Measurements from ENCODE around the gene ZMAT5.
"Not testable (repeated sequence)": the region's sequence is repeated elsewhere in the genome, so short reads cannot be mapped to it uniquely, and the experiment has no call there.

Gene ZMAT5

DNA sequence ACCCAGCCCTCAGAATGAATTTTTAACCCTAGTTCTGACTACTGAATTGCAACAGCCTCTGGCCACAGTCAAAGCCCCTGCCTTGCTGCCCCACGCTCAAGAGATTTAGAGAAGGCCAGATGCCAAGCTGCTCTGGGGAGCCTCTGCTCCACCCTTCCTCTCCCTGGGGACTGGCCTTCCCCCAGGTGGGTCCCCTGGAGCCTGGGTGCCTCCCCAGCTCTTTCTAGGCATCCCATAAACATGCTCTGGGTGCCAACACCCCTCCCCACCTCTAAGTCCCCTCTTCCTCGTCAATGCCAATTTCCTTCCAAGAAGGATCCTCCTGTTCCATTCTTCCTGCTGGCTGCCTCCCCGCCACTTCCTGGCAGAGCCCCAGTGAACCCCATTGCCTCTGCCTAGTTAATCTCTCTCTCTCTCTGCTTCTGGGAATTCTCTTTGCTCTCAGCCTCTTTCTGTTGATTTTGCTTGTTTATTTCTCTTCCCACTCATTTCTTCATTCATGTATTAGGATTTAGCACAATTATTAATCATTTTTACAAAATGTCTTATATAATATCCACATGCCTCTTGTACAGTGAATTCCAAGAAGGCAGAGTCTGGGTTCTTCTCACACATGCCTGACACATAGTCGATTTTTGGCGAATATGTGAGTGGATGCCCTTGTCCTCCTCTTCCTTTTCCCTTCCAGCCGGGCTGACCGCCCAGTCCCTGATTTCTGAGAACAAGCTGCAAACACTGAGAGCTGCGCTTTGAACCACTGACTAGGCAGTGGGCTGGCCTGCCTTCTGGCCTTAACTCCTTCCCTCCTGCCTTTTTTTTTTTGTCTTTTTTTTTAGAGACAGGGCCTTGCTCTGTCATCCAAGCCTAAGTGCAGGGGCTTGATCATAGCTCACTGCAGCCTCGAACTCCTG lies 17.9 kb upstream of the ZMAT5 start:
- peak in 1 of 2 experiments; percentile 7 for DNase-seq

DNA sequence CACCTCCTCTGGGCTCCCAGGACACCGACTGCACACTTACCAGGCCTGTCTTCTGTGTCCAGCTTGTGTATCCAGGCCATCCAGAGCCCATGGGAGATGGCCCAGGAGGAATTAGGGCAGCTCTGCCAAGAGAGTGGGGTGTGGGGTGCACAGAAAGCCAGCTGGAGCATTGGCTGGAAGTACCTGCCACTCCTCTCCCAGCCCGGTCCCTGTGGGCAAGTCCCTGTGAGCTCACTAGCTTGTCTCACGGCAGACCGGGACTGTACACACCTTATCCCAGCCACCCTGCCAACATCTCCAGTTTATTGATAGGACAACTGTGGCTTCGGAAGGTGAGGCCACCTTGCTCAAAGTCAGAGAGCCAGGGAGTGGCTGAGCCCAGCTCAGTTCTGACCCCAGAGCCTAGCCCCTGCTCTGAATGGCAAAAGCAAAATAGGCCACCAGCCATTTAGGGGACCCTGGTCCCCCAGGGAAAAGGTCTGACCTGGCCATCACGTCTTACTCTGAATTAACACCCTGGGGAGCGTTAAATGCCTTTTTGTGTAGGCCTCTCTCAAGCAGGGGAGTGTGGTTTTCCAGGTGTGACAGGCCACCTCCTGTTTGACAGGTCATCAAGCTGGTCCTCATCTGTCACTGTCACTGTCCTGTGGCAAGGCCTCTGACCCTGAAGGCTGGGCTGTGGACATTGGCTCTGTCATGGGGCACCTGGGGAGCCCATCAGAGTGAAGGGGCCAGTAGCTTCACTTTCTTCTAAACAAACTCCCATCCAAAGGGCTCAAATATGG lies 15.4 kb upstream of the ZMAT5 start:
- DNase-seq = no peak

DNA sequence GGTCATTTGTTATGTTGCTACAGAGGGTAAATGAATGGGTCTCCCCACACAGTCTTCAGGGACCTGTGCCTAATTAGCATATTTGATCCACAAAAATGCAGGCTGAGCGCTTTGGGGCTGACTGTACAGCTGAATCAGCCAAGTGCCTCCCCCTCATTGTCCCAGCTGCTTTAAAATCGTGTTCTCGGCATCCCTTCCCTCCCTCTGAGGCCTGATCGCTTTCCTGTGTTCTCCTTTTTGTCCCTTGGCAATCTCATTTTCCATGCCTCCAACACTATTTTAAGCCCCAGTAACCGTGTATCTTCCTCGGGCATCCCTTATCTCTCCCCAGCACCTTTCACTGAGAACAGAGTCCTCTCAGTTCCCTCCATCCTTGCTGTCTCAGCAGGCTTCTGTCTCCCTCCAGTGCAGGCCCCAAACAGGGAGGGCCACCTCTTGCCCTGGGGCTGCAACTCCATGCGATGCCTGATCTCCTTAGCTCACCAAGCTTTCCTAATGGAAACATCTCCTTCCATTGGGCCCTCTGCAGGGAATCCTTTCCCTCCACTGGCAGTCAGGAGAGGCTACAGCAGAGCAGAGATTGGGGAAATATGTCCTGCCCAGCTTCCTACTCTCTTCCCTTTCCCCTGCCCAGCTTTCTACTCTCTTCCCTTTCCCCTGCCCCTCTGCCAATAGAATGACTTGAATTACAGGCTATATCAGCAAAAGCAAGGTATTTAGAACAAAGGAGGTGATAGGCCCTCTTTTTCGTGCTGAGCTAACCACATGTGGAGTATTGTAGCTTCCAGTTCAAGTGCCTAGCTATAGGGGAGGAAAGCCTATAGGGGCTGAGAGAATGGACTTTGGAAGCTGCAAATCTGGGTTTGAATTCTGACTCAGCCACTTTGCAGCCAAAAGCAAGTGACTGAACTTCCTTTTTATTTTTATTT lies 14.2 kb upstream of the ZMAT5 start:
- DNase-seq = no peak

DNA sequence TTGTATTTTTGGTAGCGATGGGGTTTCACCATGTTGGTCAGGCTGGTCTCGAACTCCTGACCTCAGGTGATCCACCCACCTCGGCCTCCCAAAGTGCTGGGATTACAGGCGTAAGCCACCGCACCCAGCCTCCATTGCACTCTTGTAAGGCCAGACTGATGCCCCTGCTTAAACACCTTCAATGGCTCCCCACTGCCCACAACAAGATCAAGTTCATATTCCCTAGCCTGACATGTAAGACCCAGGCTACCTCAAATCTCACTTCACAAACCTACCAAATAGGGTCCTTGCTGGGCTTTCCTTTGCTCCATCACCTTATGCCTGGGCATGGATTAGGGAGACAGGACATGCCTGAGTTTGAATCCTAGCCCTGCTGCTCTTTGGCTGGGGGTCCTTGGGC lies 13.4 kb upstream of the ZMAT5 start:
- DNase-seq = no peak

DNA sequence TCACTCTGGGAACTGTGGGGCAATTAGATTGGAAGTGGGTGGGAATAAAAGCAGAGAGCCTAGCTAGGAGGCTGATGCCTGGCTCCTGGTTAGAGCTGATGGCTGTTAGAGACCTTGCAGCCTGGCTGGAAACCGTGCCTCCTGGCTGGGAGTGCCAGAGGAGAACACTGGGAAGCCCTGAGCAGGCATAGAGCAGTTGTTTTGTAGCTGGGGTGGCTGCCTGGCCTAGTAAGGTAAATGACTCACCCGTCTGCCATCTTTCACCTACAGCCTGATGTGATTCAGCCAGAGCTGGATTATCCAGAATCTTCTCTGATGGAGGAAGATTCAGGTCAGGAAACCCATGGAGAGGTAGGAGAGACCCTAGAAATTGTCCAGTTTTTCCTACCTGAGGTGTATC lies 6.4 kb upstream of the ZMAT5 start:
- no peak for DNase-seq

DNA sequence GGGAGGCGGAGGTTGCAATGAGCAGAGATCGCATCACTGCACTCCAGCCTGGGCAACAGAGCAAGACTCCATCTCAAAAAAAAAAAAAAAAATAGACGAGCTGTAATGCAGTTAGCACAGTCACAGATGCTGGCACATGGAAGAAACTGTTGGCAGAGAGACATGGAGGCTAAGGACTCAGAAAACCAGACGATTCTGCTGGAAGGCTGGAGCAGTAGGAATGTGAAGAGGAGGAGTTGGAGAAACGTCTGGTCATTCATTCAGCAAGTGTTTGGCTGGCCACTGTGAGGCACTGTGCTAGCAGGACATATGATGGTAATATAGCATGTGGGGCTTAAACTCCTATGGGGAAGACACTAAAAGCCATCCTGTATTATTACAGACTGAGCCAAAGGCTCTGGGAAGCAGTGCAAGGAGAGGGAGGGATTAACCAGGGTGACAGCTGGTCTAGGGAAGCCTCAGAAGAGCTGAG lies 5.4 kb upstream of the ZMAT5 start:
- peak; percentile 98 to 99 for DNase-seq

DNA sequence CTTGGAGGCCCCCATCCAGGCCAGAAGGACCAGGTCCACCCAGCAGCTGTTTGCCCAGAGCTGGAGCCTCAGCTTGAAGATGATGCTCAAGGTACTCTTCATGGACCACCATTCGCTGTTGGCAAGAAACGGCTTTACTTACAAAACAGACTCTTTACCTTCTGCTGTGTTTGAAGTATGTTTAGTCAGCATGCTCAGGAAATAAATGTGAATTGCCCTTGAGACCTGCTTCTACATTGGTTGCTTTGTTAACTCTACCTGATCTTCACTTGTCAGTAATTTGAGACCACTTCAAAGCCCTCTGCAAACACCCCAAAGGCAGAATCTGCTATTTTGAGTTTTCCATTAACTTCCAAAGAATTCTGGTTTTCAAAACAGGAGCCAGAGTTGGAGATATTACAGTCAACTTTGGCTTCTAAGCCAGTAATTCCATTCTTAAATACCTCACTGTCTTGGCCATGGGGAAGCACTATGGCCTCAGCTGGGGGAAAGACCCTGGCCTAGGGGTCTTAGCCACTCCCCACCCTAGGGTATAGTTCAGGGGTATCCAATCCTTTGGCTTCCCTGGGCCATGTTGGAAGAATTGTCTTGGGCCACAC lies 3.0 kb upstream of the ZMAT5 start:
- DNase-seq = no peak

DNA sequence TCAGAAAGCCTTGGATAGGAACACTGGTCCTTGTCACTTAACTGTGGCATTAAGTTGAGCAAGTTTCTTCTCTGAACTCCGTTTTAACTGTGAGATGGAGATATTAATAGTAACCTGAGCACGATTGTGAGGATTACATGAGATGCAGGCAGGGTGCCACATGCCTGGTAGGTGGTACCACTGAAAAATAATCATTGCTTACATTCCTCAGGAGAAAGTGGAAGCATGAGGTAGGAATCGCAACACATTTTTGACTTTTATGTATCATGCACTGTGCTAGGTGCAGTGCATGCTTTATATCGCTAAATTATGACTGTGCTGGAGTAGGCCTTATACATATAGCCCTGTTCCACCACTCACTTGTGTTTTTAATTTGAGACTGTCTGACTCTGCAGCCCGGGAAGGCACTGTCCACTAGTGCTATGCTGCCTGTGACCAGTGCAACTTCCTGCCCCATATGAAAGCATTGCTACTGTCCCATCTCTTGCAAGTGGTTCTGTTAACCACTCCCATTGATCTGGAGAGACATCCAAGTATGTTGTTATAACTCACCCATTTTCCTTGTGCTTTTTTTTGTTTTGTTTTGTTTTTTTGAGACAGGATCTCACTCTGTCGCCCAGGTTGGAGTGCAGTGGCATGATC lies 1.4 kb upstream of the ZMAT5 start:
- no peak for DNase-seq

DNA sequence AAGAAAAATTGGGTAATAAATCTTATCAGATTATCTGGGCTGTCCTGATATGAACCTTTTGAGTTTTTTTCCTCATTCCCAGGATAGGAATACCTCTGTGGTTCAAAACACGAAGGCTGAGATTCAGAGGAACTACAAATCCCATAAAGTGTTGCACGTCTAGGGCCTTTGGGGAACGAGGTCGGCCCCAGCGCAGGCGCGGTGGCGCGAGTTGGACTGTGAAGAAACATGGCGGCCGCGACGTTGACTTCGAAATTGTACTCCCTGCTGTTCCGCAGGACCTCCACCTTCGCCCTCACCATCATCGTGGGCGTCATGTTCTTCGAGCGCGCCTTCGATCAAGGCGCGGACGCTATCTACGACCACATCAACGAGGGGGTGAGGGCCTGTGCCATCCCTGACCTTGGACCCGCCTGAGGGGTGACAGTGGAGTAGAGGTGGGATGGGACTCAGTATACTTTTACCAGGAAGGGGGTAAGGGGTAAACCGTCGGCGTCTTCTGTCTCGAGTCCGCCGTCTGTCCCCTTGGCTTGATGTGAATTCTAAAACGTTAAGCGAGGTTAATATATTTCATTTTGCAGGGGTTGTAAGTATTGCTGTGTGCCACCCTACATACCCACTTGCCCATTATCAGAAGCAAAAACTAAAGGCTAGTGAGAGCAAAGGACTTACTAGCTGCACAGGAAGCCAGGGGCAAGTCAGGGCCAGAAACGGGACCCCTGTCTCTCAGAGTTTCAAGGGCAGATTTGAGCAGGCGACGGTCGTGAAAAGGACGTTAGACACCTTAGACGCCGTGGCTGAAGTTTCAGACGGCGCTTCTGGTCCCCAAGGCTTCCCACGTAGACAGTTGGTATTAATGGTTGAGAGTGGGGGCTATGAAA lies 604 bp upstream of the ZMAT5 start, which contains the start of gene UQCR10:
Gene UQCR10 (plus strand): TSS at position 199 of the 881 bp plus-strand sequence. CDS start 30 bp downstream, at position 229.
- peak; percentile 89 to 93 for DNase-seq

DNA sequence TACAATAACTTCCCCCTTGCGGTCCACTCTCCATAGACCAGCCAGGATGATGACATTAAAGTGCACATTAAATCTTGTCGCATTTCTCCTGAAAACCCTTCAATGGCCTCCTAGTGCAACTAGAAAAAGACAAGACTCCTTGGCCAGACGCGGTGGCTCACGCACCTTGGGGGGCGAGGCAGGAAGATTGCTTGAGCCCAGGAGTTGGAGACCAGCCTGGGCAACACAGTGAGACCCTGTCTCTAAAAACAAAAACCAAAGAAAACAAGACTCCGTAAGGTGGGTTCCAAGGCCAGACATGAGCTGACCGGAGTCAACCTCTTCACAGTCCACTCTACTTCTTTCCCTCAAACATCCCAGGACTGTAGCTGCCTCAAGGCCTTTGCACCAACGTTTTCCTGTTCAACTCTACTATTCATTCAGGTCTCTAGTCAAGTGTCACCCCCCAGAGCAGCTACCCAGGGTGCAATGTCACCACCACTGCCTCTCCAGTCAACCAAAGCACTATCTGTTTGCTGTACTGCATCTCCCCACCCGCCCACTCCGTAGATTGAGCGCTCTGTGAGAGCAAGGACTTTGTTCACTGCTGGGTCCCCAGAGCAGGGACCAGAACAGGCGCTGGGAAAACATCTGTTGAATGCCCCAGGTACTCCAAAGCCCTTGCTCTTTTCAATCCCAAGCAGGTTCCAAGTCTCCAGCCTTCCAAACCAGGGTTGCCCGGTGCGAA lies 739 bp downstream of the ZMAT5 start:
- DNase-seq = peak in 1 of 2 experiments; percentile 29

DNA sequence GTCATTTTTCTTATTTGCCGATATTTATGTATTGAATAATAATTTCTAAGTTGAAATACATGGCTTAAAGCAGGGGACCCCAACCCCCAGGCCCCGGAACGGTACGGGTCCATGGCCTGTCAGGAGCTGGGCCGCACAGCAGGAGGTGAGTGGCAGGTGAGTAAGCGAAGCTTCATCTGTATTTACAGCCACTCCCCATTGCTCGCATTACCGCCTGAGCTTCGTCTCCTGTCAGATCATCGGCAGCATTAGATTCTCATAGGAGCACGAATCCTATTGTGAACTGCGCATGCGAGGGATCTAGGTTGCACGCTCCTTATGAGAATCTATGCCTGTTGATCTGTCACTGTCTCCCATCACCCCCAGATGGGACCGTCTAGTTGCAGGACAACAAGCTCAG lies 4.5 kb downstream of the ZMAT5 start:
- DNase-seq = no peak

DNA sequence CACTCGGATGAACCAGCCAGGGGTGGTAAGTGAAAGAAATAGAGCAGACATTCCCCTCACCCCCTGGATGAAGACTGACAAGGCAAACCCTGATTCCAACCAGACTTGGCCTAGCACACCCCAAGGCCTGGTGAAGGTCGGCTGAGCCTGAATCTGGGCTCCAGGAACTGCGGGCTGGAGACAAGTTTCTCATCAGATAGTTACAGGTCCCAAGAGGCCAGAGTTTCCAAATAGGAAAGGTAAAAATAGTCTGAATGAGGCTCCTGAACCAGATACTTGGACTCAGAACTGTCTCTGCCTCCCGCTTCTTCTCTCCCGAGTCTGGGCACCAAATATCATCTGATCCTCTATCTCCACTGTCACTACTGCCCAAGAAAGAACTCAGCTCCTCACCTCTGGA lies 7.8 kb downstream of the ZMAT5 start:
- DNase-seq = no peak

DNA sequence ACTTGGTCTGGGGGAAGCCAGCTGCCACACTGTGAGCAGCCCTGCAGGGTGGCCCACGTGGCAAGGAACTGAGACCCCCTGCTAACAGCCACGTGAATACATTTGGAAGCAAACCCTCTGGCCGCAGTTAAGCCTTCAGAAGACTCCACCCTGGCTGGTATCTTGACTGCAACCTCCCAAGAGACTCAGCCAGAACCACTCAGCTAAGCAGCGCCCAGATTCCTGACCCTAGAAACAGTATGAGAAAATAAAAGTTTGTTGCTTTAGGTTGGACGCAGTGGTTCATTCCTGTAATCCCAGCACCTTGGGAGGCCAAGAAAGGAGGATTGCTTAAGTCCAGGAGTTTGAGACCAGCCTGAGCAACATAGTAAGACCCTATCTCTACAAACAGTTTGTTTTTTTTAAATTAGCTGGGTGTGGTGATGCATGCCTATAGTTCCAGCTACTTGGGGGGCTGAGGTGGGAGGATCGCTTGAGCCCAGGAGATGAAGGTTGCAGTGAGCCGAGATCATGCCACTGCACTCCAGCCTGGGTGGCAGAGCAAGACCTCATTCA lies 8.7 kb downstream of the ZMAT5 start:
- DNase-seq = no peak

DNA sequence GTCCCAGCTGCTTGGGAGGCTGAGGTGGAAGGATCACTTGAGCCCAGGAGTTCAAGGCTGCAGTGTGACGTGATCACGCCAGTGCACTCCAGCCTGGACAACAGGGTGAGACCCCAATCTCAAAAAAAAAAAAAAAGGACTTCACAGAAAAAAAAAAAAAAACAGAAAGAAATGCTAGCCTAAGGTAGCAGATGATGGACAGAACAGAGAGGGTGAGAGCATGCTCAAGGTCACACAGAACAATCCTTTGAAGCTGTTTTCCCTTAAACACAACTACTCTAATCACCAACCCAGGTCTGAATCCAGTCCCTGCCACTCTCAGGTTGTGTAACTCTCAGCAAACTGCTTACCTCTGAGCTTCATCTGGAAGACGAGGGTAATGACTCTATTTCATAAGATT lies 9.7 kb downstream of the ZMAT5 start:
- DNase-seq = no peak

DNA sequence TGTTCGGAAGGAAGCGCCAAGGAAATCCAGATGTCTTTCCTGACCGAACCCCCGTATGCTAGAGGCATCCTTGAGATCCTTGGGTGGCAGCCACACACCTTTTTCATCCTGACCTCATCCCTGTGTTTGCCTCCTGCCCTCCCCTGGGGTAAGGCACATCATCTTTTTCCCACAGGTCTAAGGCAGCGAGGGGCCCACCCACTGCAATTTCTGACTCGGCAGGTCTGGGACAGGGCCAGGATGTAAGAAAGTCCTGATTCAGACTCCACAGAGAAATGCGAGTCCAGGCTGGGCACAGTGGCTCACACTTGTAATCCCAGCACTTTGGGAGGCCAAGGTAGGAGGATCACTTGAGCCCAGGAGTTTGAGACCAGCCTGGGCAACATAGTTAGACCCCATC lies 10.5 kb downstream of the ZMAT5 start:
- DNase-seq = no peak

DNA sequence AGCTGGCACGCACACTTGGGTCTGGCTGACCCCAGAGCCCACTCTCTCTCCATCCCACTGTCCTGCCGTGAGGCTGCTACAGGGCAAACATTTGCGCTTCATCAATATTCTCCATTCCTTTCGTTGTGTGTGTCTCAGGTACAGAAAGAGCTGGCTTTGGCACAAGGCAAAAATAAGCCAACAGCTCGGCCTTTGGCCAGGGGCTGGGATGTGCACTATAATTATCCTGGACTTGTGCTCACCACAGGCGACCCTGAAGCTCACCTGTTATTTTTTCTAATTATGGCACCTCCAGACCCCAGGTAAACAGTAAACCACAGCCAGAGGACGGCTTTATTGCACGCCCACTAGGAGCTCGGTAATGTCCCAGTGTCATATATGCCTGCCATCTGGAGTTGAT lies 10.9 kb downstream of the ZMAT5 start:
- DNase-seq = no peak

DNA sequence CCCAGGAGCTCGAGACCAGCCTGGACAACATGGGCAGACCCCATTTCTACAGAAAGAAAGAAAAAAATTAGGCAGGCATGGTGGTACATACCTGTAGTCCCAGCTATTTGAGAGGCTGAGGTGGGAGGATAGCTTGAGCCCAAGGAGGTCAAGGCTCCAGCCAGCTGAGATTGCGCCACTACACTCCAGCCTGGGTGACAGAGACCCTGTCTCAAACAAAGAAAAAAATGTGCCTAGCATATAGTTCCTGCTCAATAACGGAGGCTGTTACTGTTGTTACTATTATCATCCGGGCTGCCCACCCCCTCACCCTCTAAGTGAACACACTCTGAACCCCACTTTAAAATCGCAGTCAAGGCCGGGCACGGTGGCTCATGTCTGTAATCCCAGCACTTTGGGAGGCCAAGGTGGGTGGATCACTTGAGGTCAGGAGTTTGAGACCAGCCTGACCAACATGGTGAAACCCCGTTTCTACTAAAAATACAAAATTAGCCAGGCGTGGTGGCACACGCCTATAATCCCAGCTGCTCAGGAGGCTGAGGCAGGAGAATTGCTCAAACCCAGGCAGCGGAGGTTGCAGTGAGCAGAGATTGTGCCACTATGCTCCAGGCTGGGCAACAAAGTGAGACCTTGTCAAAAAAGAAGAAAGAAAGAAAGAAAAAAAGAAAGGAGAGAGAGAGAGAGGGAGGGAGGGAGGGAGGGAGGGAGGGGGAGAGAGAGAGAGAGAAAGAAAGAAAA lies 12.0 kb downstream of the ZMAT5 start:
- DNase-seq = not testable (repeated sequence)

DNA sequence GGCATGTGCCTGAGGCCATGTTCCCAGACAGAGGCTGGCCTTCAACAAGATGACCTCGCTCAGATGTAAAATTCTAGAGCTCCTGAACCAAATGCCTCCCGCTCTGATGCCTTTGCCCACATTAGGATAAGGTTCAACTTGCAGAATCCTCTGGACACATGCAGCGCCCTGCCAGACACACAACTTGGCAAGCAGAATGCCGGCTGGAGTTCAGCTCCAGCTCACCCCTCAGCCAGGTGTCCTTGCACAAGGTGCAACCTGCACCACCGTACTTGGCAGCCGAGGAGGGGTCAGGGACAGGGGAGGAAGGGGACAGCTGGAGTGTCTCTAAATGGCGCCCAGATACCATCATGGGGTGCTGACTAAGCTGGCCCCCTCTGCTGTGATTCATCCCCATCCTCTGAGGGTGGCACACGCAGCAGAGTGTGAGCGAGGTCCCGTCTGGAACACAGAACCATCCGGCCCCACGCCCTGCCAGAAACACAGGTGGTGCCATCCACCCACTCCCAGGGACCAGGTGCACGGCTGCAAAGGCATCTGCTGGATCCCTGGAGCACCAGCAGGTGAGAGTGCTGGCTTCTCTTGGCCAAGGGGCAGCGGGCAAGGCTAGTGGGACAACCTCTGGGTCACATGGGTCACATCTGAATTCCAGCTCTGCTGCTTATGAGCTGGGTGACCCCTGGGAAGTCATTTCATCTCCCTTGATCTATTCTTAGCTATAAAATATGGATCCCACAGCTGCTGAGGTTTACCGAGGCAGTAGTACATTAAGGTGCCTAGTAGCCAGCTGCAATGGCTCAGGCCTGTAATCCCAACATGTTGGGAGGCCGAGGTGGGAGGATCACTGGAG lies 12.8 kb downstream of the ZMAT5 start:
- DNase-seq = no peak
